GM18519 (cell line): ENCODE results near the gene CDH13.

ENCODE experiments used
- ATAC-seq: cut with Tn5 transposase; IDR thresholded peaks from one replicate; pipeline ENCODE4 v1.9.1; 2021; ENCODE audit warnings: mild to moderate bottlenecking, moderate library complexity; ENCODE audit not compliant: unreplicated experiment, low FRiP score

CDH13 gene

GRCh38 chr16:83793179-83793578 lies 1166.4 kb downstream of the CDH13 start:
- ATAC-seq, result no peak

GRCh38 chr16:83794860-83795554 lies 1168.2 kb downstream of the CDH13 start:
- ATAC-seq, result no peak

GRCh38 chr16:83797013-83797412 lies 1170.2 kb downstream of the CDH13 start:
- no peak for ATAC-seq

- no peak for ATAC-seq
Measured at GRCh38 chr16:83799336-83799735, 1172.6 kb downstream of the CDH13 start.

- ATAC-seq, result no peak
Measured at GRCh38 chr16:83802135-83802534, 1175.4 kb downstream of the CDH13 start.

- no peak for ATAC-seq
Measured at GRCh38 chr16:83802554-83803205, 1175.9 kb downstream of the CDH13 start.

- ATAC-seq, result no peak
Measured at GRCh38 chr16:83803811-83804210, 1177.0 kb downstream of the CDH13 start.

GRCh38 chr16:83804366-83804765 lies 1177.6 kb downstream of the CDH13 start:
- ATAC-seq, result no peak

GRCh38 chr16:83806036-83806435 lies 1179.3 kb downstream of the CDH13 start:
- ATAC-seq, result no peak

- no peak for ATAC-seq
Measured at GRCh38 chr16:83806731-83807130, 1180.0 kb downstream of the CDH13 start.

GRCh38 chr16:83807327-83807709 lies 1180.5 kb downstream of the CDH13 start:
- ATAC-seq, result no peak

- ATAC-seq, result peak; percentile 90
Measured at GRCh38 chr16:83807710-83808572, 1181.2 kb downstream of the CDH13 start, which contains the start of gene HSBP1. Gene HSBP1 (plus strand): TSS chr16:83807978. CDS start chr16:83808077, 99 bp downstream.

- ATAC-seq, result no peak
Measured at GRCh38 chr16:83808573-83809014, 1181.8 kb downstream of the CDH13 start.

- no peak for ATAC-seq
Measured at GRCh38 chr16:83809092-83809491, 1182.3 kb downstream of the CDH13 start.

GRCh38 chr16:83810901-83811300 lies 1184.1 kb downstream of the CDH13 start:
- ATAC-seq, result no peak

- peak; percentile 67 for ATAC-seq
Measured at GRCh38 chr16:83813823-83814658, 1187.3 kb downstream of the CDH13 start.

- no peak for ATAC-seq
Measured at GRCh38 chr16:83814659-83814985, 1187.9 kb downstream of the CDH13 start.

GRCh38 chr16:83817022-83817421 lies 1190.3 kb downstream of the CDH13 start:
- ATAC-seq, result no peak

- no peak for ATAC-seq
Measured at GRCh38 chr16:83818276-83818675, 1191.5 kb downstream of the CDH13 start.

GRCh38 chr16:83819361-83819760 lies 1192.6 kb downstream of the CDH13 start:
- no peak for ATAC-seq
